Measurements from ENCODE around the gene IFNA8. TPM values are rescaled to one million over a fixed set of nuclear protein-coding genes. Genes with fewer than 3 reads are reported as not detected.
A peak's percentile ranks its signal among the peaks of the same experiment; 100 is the strongest.

Gene IFNA8
- total RNA-seq, 1 experiment from 2014 or later: not detected

DNA sequence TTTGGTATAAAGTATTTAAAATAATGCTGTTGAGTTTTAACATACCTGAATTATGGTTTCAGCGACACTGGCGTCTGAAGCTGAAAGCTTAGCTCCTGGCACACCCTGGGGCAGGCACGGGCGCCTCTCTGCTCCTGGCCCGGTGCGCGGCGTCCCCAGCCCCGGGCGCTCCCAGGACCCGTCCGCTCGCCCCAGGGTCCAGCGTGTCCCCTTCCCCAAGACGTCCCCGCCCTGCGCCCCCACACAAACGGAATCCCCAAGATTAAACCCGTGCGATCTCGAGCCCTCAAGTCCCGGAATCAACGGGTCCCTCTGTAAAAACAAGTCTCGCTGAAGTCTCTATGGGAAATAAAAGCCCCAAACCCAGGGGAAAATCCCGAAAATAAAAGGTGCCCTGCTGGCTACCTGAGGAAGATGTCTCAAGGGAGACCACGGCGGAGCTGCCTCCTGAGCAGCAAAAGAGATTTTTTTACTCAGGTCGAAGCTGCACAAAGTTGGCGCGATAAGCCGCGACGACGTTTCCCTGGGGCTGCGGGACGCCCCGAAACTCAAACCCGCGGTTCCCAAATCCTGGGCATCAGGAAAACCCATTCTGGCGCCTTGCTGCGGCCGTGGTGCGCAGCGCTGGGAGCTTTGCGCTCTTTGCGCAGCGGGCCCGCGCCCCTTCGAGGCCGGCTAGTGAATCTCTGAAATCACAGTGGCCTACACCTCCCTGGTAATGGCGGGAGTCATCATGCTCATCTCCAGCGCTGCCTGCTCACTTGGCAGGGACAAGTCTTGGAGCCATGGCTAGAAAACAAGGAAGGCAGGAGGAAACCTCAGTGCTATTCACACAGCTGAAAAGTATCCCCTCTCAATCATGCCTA lies 6.3 kb upstream of the IFNA8 start:
- no CpG with 5 or more reads among the region's 53 CpGs for WGBS (ENCODE audit: extremely low coverage, insufficient read length, low lambda C conversion rate)
- no peak overlapping the region for H3K23ac ChIP-seq (ENCODE audit: insufficient read length, low read depth, low read length)
- H3K4ac ChIP-seq (ENCODE audit: low read depth, low read length): no peak overlapping the region
- no peak overlapping the region for H3T11ph ChIP-seq (ENCODE audit: low read length)
- H3K79me2 ChIP-seq (ENCODE audit: insufficient read depth, low read length): no peaks in the 10 kb centered on the region
- no peak overlapping the region for H4K5ac ChIP-seq (ENCODE audit: insufficient read length, low read depth, low read length)
- no peak overlapping the region for H4K91ac ChIP-seq (ENCODE audit: insufficient read length, low read depth, low read length)
- no peak overlapping the region for H3K18ac ChIP-seq (ENCODE audit: insufficient read length, low read depth, low read length)
- H2AK5ac ChIP-seq (ENCODE audit: insufficient read length, low read length): no peak overlapping the region
- H3K4me1 ChIP-seq (ENCODE audit: insufficient read depth, low read length): no peaks in the 10 kb centered on the region
- no peaks in the 10 kb centered on the region for H3K9me3 ChIP-seq (ENCODE audit: control insufficient read depth, low read depth, low read length)
- TF ChIP-seq, protein P1, sequence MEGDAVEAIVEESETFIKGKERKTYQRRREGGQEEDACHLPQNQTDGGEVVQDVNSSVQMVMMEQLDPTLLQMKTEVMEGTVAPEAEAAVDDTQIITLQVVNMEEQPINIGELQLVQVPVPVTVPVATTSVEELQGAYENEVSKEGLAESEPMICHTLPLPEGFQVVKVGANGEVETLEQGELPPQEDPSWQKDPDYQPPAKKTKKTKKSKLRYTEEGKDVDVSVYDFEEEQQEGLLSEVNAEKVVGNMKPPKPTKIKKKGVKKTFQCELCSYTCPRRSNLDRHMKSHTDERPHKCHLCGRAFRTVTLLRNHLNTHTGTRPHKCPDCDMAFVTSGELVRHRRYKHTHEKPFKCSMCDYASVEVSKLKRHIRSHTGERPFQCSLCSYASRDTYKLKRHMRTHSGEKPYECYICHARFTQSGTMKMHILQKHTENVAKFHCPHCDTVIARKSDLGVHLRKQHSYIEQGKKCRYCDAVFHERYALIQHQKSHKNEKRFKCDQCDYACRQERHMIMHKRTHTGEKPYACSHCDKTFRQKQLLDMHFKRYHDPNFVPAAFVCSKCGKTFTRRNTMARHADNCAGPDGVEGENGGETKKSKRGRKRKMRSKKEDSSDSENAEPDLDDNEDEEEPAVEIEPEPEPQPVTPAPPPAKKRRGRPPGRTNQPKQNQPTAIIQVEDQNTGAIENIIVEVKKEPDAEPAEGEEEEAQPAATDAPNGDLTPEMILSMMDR (conservative IDR thresholded peaks at IDR 0.05): peak; percentile 36; the same call in 2 of the 3 replicates
- Mint-ChIP-seq H3K27ac (no peak overlapping the region), H3K9me3 (no peaks in the 10 kb centered on the region), H3K27me3 (ENCODE audit: low read depth) (peaks cover 71% of the 10 kb centered on the region), H3K4me1 (peaks cover 5 to 6% of the 10 kb centered on the region in 2 experiments), H3K4me3 (peak overlapping the region; percentile 73 to 89), H3K36me3 (ENCODE audit: insufficient read depth in 1 of 3, low read depth in 3 of 3) (no peaks in the 10 kb centered on the region)
- H2BK20ac ChIP-seq (ENCODE audit: low read depth, low read length, poor library complexity, severe bottlenecking): no peak overlapping the region
- H2BK5ac ChIP-seq (ENCODE audit: insufficient read length, low read length): no peak overlapping the region
- peak; percentile 77 for DNase-seq
- H2BK12ac ChIP-seq (ENCODE audit: insufficient read length, low read depth, low read length): no peak overlapping the region
- no peak overlapping the region for H2BK120ac ChIP-seq (ENCODE audit: low read depth, low read length, poor library complexity, severe bottlenecking)
- H3K14ac ChIP-seq (ENCODE audit: insufficient read depth, low read length): no peak overlapping the region
- no peak overlapping the region for H4K8ac ChIP-seq (replicated peaks; ENCODE audit: insufficient read length, low read depth, low read length)
- H4K20me1 ChIP-seq (ENCODE audit: control insufficient read depth, insufficient read depth, insufficient read length): no peaks in the 10 kb centered on the region
- no peak overlapping the region for H3K27ac ChIP-seq (ENCODE audit: insufficient read length, low read depth, low read length)
- H2BK15ac ChIP-seq (ENCODE audit: low read depth, low read length): no peak overlapping the region
- peak overlapping the region; percentile 51 for H3K4me2 ChIP-seq (ENCODE audit: insufficient read depth, insufficient read length, low read length)
- no peak overlapping the region for H2AFZ ChIP-seq (ENCODE audit: low read length)
- H3K79me1 ChIP-seq (ENCODE audit: insufficient read depth, low read depth, low read length, poor library complexity, severe bottlenecking): no peaks in the 10 kb centered on the region
- no peaks in the 10 kb centered on the region for H3K23me2 ChIP-seq (ENCODE audit: insufficient read length, low read depth, low read length, poor library complexity, severe bottlenecking)
- H3K27me3 ChIP-seq (ENCODE audit: insufficient read depth, low read length): peaks cover 6% of the 10 kb centered on the region; the same call in 1 of the 2 replicates
- H3K56ac ChIP-seq (ENCODE audit: insufficient read length, low read depth, low read length): no peak overlapping the region
- no peak overlapping the region for H3K9ac ChIP-seq (ENCODE audit: extremely low read depth, insufficient read length, low read length)
